ENCODE measurements around the gene ARID1B.

- TF ChIP-seq POLR2A (IDR thresholded peaks at IDR 0.05) = no peak
- TF ChIP-seq, protein P1, sequence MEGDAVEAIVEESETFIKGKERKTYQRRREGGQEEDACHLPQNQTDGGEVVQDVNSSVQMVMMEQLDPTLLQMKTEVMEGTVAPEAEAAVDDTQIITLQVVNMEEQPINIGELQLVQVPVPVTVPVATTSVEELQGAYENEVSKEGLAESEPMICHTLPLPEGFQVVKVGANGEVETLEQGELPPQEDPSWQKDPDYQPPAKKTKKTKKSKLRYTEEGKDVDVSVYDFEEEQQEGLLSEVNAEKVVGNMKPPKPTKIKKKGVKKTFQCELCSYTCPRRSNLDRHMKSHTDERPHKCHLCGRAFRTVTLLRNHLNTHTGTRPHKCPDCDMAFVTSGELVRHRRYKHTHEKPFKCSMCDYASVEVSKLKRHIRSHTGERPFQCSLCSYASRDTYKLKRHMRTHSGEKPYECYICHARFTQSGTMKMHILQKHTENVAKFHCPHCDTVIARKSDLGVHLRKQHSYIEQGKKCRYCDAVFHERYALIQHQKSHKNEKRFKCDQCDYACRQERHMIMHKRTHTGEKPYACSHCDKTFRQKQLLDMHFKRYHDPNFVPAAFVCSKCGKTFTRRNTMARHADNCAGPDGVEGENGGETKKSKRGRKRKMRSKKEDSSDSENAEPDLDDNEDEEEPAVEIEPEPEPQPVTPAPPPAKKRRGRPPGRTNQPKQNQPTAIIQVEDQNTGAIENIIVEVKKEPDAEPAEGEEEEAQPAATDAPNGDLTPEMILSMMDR (IDR thresholded peaks at IDR 0.05 in 8 of 11, conservative IDR thresholded peaks at IDR 0.05 in 3 of 11) = no peak
Observed at GRCh38 chr6:157017861-157018260, 240.7 kb downstream of the ARID1B start.
